Thoracic aorta (tissue), 2 donors: Measurements from ENCODE around the gene TMTC2. TPM values are rescaled to one million over a fixed set of nuclear protein-coding genes. Genes with fewer than 3 reads are reported as not detected.
"Not testable (repeated sequence)": the region's sequence is repeated elsewhere in the genome, so short reads cannot be mapped to it uniquely, and the experiment has no call there.

Source experiments
- ATAC-seq: fragments of 150-250 bp; one replicate; pipeline ENCODE4 v1.8.0; 2017; ENCODE audit warnings: low read depth; ENCODE audit not compliant: insufficient number of reproducible peaks, low FRiP score
- DNase-seq: peaks from one replicate; pipeline ENCODE4 v3.0.0-alpha.2; 2020; ENCODE audit warnings: low spot score
- H3K27ac ChIP-seq, 2 donors: fragments of 200-600 bp; sonication (generic); 1 replicate in 1 of 2; 2 replicates in 1 of 2; pipeline ENCODE4 v1.5.1; 2016; ENCODE audit warnings: mild to moderate bottlenecking in 2 of 2, moderate library complexity in 2 of 2
- H3K27me3 ChIP-seq: fragments of 200-600 bp; sonication (generic); replicated peaks from 2 replicates; pipeline ENCODE4 v1.6.0; 2016; ENCODE audit warnings: mild to moderate bottlenecking; ENCODE audit not compliant: insufficient read depth
- H3K36me3 ChIP-seq: fragments of 200-600 bp; sonication (generic); one replicate; pipeline ENCODE4 v1.5.1; 2016
- H3K4me1 ChIP-seq, 2 donors: fragments of 200-600 bp; sonication (generic); 1 replicate in 1 of 2; 2 replicates in 1 of 2; pipeline versions ENCODE4 v1.5.1 to v1.6.0; 2016; ENCODE audit warnings: low read depth in 2 of 2, mild to moderate bottlenecking in 1 of 2; ENCODE audit not compliant: control insufficient read depth in 1 of 2
- H3K4me3 ChIP-seq: fragments of 200-600 bp; sonication (generic); 2 replicates; pipeline ENCODE4 v1.5.1; 2016; ENCODE audit warnings: mild to moderate bottlenecking
- H3K9me3 ChIP-seq: fragments of 200-600 bp; sonication (generic); 2 replicates; pipeline ENCODE4 v1.5.1; 2016
- CTCF ChIP-seq: fragments of 200-600 bp; sonication (generic); IDR thresholded peaks from one replicate; pipeline ENCODE4 v1.5.1; 2019; ENCODE audit warnings: antibody characterized with exemption
- total RNA-seq, 2 donors: library from RNA; depleted of rRNA; stranded (reverse); fragments of >200 nt; gene quantifications; one replicate each; pipeline versions ENCODE4 v1.1.0 to v1.2.3, GENCODE V29; 2016

The TMTC2 gene
- total RNA-seq, 2 donors from 2014 or later = 2.8 to 8.6 TPM

GRCh38 chr12:83102499-83102898 lies 415.8 kb downstream of the TMTC2 start:
- H3K9me3 ChIP-seq = no peaks in the 10 kb centered on the region
- H3K4me3 ChIP-seq = no peak overlapping the region
- no peak for ATAC-seq
- no peaks in the 10 kb centered on the region for H3K36me3 ChIP-seq
- no peaks in the 10 kb centered on the region for H3K27me3 ChIP-seq
- DNase-seq = no peak
- no peak overlapping the region for H3K27ac ChIP-seq
- TF ChIP-seq CTCF = no peak
- H3K4me1 ChIP-seq = no peaks in the 10 kb centered on the region

GRCh38 chr12:83106873-83107272 lies 420.2 kb downstream of the TMTC2 start:
- TF ChIP-seq CTCF = no peak
- no peaks in the 10 kb centered on the region for H3K36me3 ChIP-seq
- H3K4me3 ChIP-seq = no peak overlapping the region
- DNase-seq (no peak), ATAC-seq (no peak)
- H3K9me3 ChIP-seq = no peaks in the 10 kb centered on the region
- no peaks in the 10 kb centered on the region for H3K27me3 ChIP-seq
- no peaks in the 10 kb centered on the region for H3K4me1 ChIP-seq
- no peak overlapping the region for H3K27ac ChIP-seq

- H3K27ac ChIP-seq = no peak overlapping the region
- H3K4me1 ChIP-seq = no peaks in the 10 kb centered on the region
- H3K9me3 ChIP-seq = no peaks in the 10 kb centered on the region
- H3K27me3 ChIP-seq = no peaks in the 10 kb centered on the region
- no peak for ATAC-seq
- no peak for DNase-seq
- TF ChIP-seq CTCF = no peak
- H3K4me3 ChIP-seq = no peak overlapping the region
- H3K36me3 ChIP-seq = no peaks in the 10 kb centered on the region
Measured at GRCh38 chr12:83110424-83110823, 423.7 kb downstream of the TMTC2 start.

- no peak for TF ChIP-seq CTCF
- Histone ChIP-seq H3K27me3 (no peaks in the 10 kb centered on the region), H3K27ac (no peak overlapping the region), H3K4me1 (no peaks in the 10 kb centered on the region), H3K4me3 (no peak overlapping the region), H3K9me3 (no peaks in the 10 kb centered on the region), H3K36me3 (no peaks in the 10 kb centered on the region)
- ATAC-seq (no peak), DNase-seq (no peak)
Measured at GRCh38 chr12:83113945-83114344, 427.2 kb downstream of the TMTC2 start.

- TF ChIP-seq CTCF = no peak
- no peak for DNase-seq
- Histone ChIP-seq H3K27me3 (no peaks in the 10 kb centered on the region), H3K27ac (no peak overlapping the region), H3K9me3 (no peaks in the 10 kb centered on the region), H3K4me3 (no peak overlapping the region), H3K36me3 (no peaks in the 10 kb centered on the region), H3K4me1 (no peaks in the 10 kb centered on the region)
- no peak for ATAC-seq
Measured at GRCh38 chr12:83114966-83115365, 428.3 kb downstream of the TMTC2 start.

GRCh38 chr12:83117926-83118325 lies 431.2 kb downstream of the TMTC2 start:
- not testable (repeated sequence) for H3K9me3 ChIP-seq, H3K4me1 ChIP-seq, ATAC-seq, H3K4me3 ChIP-seq, H3K27me3 ChIP-seq, DNase-seq, H3K27ac ChIP-seq, H3K36me3 ChIP-seq
